Measurements from ENCODE around the gene PAPSS1.
A peak's percentile ranks its signal among the peaks of the same experiment; 100 is the strongest.
"Not testable (repeated sequence)": the region's sequence is repeated elsewhere in the genome, so short reads cannot be mapped to it uniquely, and the experiment has no call there.

Gene PAPSS1

DNA sequence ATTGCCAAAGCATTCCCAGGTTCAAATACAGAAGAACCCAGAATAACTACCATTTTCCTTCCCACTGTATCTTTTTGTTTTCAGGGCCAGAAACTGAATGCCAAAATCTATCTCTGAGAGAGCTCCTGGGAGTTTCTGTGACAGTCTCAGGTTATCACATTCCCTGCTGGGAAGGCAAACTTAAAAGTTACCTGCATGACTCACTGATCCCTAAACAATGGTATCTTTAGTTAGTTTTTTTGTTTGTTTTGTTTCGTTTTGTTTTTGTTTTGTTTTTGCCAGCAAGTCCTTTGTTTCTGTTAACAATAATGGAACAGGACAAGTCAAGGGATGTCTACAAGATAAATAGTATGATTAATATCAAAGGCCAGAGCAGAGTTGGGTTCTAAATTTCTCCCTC is 34.3 kb downstream of the PAPSS1 start:
- no peak for DNase-seq

DNA sequence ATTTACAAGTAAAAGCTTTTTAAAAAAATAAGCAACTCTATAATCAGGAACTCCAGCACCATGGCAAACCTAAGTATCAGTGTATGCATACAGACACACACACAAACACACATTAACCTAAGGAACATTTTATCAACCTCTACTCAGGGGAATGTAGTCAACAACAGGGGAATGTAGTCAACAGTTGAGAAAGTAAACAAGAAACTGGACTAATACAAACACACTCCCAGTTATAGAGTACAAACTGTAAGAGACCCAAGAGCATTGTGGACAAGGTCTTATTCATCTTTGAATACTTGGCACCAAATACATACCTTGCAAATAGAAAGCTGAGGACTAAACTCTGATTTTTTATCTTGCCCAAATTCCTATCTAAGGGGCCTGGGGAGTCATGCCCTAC is 36.2 kb downstream of the PAPSS1 start:
- DNase-seq = no peak

DNA sequence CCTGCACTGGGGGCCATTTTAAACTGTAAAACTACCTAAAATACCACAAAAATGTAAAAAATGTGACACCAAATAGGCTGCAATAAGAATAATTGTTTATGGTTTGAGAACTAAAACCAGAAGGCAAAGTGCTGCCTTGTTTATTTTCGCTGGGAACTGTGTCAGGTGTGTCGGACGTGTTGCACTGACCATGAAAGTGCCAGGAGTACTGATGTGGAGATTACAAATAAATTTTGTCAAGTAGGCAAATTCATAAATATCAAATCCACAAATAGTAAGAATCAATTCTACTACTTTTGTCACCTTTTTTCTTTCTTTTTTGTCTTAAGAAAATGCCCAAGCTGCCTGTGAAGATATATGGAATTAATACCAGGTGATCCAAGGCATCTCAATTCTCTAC is 37.7 kb downstream of the PAPSS1 start:
- DNase-seq = no peak

DNA sequence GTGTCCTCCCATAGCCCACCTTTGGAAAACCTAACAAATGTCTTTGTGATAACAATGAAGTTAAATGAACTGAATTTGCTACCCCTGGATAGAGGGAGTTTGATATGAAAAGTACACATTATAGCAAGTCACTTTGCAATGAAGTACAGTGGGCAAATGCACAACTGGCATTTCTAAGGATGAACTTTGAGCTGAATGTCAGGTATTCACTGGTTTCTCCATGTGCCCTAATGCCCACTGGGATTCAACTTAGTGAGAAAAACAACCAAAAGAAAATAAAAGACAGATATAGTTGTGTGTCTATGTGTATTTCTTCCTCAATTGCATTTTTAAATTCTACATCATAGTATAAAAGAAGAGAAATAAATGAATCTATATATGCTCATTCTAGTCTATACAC is 51.0 kb downstream of the PAPSS1 start:
- no peak for DNase-seq

DNA sequence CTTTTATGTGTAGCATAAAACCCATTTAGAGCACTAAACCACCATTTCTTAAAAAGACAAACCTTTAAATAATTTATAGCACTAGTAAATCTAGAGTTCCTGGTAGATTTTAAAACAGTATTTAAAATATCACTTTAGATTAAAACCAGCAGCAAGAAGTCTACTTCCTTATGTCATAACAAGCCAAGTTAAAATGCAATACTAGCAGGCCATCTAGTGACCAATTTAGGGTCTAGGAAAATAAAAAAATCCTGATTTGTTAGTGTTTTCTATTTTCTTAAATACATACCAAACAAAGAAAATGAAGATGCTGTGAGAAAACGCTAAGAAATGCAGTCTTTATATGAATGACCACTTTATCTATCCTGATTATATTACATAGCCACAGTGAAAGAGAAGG is 53.9 kb downstream of the PAPSS1 start:
- peak; percentile 16 for DNase-seq

DNA sequence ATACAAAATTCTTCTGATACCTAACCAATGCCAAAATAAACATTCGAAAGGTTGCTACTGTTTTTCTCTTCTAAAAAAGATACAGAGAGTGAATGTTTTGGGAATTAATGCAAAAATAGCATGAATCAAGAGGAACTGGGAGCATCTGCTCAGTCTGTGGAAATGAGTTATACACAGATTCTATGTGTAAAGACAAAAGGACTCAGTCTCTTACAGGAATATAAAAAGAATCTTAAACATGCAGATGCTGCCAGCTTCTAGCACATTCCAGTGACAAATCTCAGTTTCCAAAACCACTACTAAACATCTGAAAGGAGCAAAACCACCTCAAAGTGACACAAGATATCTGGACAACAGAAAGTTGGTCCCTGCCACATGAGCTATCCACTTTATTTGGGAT is 55.0 kb downstream of the PAPSS1 start:
- DNase-seq = no peak

DNA sequence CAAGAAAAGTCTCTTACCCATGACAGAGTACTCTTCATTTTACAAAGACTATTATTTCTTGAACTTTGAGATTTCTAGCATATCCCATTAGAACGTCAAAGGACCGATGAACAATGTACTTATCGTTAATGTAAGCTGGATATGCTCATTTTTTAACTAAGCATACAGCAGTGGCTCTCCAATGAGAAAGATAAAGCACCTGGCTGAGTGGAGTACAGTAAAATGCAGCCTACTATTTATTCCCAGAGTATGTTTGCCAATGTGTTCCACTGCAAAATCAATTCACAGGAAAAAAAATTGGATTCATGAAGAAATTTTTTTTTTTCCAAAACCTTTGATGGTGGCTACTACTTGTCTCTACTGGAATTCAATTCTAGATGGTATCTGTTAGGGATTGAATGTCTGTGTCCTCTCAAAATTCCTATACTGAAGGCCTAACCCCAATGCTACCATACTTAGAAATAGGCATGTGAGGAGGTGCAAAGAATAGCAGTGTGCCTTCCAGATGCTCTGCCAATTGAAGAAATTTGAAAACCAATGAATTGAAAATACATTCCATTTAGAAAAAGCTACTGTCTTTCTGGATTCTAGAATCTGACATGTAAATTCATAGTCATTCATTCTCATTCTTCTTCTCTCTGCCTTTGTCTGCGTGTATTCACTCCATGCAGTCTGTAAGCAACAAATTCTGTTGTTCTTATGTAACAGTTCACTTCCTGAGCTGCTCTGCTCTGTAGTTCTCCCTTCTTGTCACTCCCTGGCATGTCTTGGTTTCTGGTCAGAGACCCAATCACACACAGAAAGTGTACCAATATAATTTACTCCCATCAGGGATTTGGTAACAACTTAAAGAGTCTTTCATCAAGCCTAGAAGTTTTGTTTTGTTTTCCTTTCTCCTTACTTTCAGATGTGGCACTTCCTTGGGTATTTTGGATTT is 61.4 kb downstream of the PAPSS1 start:
- peak; percentile 28 for DNase-seq

DNA sequence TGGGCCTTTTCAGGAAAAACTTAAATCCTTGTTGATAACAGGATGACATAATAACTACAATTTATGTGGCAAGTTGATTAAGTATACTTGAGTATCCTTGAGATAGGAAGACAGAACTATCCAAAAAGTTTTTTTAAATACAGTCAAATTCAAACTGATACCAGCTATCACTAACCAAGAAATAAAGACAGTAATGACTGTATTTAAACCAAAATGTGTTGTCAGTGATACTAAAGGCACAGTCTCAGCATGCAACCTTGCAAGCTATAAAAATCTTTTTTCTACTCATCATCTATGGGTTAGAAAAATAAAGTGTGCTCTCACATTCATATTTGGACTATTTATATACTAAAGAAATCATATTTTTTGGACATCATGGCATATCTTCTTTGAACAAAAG is 64.7 kb downstream of the PAPSS1 start:
- no peak for DNase-seq

DNA sequence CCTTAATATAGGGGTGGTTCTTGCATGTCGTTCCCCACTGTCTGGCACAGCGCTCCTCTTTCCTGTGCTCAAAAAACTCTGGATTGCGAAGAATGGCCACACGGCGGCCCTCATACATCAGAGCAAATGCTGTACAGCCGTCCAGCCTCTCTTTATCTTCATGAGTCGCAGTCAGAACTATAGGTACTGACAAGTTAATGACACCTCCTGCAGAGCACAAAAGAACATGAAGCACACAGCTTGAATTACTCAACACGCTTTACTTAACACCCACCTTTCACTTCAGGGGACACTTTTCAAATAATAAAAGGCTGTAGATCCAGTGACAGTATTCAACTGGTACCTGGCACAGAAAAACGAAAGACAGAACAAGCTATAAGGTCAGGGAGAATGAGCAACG is 65.3 kb downstream of the PAPSS1 start:
- DNase-seq = no peak

DNA sequence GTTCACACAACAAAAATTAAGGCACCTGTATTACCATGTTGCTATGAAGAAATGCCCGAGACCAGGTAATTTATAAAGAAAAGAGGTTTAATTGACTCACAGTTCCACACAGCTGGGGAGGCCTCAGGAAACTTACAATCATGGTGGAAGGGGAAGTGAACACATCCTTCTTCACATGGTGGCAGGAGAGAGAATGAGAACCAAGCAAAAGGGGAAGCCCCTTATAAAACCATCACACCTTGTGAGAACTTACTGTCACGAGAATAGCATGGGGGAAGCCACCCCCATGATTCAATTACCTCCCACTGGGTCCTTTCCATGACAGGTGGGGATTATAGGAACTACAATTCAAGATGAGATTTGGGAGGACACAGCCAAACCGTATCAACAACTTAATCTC is 68.6 kb downstream of the PAPSS1 start:
- not testable (repeated sequence) for DNase-seq

DNA sequence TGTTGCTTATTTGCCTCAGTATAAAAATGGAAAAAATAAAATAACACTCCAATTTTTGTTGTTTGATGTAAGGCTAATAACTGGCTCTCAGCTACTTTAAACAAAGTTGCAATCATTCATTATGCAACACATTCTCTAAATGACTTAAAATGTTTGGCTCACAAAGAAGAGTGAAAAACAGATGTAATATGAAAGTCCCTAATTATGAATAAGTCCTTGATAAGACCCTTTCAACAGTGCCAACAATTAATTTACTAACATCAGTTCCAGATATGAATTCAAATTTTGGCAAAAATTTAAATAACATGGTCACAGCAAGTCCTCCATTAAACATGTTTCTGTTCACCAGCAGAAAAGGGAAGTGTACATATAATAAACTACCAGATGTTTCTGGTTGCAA is 69.8 kb downstream of the PAPSS1 start:
- no peak for DNase-seq

DNA sequence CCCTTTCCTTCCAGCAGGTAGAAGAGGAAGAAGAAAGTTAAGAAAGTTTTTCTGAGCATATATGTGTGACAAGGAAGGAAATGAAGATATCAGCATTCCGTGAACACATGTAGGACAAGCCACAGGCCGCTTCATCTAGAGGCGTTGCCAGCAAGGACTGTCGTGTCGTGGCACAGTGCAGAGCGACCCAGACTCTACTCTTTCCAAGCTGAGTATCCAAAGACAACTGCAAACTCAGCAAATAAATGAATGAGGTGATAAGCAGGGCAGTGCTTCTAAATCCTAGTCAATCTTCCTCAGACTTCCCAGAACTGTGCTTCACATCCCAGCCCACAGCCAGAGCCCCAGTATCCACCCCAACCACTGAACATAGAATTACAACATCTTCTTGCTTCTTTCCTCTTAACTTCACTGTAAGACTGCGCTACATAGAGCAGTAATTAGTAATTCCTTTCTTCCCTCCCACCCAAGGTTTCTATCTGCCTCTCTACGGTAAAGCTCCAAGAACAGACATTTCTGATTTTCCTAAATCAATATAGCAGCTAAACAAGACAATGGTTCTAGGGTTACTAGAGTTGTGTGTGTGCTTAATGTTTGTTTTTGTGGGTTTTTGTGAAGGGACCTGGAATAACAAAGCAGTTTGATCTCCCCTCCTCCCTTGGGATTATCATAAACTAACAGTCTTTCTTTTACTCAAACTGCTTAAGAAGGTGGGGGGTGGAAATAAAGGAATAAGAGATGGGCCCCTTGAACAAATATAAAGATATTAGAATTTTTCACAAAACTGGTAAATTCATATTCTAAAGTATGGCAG is 71.6 kb downstream of the PAPSS1 start:
- no peak for DNase-seq

DNA sequence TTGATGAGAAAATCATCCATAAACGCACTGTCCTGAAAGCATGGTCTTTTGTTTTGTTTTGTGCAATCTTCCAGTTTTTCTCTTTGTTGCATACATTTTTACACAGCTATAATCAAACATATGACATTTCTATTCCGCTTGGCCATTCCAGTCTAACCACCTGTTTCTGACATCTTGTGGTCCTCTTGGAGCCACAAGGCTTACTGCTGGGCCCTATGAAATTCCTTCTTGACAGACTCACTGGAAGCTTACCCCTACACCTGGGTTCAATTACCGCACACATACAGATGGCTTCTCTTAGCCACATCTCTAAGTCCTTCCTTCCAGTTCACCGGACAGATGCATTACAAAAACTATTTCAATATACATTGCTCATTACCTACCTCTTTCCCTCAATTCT is 72.4 kb downstream of the PAPSS1 start:
- no peak for DNase-seq

DNA sequence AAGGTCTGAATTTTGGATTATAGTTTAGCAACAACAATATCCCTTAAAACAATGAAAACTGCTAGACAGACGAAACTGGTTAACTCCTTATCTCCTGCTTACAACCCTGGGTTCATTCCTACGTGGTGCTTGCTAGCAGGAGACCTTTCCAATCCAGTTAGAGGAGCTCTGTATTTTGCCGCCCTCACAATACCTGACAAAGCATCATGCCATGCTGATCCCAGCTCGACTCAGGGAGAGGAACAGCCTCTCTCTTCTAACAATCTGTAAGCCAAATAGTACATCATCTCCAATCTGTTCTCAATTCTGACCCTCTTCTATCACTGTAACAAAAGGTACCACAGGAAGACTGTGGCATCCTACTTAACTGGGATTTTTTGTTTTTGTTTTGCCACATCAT is 74.4 kb downstream of the PAPSS1 start:
- no peak for DNase-seq

DNA sequence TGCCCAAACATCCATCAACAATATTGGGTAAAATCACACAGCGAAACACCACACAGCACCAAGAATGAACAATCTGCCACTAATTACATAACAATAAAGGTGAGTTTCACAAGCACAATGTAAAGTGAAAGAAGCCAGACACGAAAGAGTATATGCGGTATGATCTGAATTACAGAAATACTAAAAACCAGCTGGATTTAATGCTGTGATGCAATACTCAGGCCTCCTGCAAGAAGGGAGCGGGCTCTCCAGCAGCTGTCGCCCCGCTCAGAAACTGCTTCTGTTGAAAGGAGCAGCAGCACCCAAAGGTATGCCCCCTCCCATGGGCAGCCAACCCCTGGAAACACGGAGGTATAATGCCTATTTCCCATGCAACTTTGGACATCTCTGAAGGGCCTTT is 77.0 kb downstream of the PAPSS1 start:
- no peak for DNase-seq

DNA sequence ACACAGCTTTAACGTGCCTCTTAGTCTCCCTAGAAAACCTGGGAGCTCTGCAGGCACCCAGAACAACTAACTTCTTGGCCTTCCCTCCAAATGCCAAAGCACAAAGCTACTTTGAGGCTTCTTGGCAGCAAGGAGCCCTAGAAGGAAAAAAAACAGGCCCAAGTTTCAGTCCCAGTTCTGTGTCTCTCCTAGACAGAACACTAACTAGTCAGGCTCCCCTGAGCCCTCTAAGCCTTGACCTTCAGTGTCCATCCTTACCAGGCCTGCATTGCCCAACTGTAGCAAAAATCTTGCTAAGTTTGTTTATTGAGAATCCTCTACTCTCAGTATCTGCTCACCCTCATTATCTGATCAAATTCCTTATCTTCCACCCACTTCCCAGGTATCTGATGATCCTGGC is 79.2 kb downstream of the PAPSS1 start:
- DNase-seq = no peak

DNA sequence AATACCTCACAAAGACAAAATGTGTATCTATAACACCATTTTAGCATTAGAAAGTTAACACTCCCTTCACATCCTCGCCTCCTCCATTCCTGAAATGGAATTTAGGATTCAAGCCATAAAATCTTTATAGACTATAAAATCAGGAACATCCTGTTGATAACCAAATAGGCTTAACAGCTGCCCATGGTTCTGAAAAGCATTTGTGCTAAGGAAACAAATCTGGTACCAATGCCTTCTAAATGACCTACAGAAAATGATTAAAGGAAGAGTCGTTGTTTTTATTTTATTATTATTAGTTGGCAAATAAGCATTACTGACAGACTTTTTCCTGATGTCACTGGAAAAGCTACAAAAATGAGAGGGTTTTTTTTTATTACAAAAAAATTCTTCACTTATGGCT is 79.8 kb downstream of the PAPSS1 start:
- no peak for DNase-seq

DNA sequence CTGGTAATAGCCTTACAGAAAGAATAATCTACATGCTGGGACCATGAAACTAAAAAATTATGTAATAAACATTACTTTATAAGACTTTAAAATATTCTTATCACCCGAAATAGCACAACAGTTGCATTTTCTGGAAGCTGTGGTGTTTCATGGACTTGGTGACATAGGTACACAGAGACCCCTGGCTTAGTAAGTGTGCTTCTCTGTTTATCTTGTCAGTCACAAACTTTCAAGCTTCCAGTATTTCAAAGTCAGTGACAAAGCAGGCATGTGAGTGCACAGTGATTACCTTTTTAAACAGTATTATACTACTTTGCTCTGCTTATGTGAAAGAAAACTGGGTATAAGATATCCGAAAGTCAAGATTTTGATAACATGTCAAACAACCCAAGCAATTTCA is 84.3 kb downstream of the PAPSS1 start:
- DNase-seq = no peak

DNA sequence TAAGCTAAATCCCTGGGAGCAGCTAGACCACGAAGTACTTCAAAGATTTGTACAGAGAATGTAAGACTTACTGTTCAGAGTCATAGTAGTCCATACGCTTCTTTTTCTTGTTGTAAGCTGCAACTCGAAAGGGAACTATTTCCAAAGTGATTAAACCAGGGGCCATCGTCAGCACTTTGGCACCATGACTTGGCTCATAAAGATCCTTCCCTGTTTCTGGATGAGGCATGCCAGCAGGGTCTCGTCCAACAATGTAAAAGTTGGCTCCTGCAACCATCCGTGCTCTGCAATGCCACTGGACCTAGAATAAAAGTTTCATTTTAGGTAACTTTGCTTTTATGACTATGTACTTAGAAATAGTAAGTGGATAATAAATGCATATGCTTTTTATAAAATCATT is 88.5 kb downstream of the PAPSS1 start:
- no peak for DNase-seq

DNA sequence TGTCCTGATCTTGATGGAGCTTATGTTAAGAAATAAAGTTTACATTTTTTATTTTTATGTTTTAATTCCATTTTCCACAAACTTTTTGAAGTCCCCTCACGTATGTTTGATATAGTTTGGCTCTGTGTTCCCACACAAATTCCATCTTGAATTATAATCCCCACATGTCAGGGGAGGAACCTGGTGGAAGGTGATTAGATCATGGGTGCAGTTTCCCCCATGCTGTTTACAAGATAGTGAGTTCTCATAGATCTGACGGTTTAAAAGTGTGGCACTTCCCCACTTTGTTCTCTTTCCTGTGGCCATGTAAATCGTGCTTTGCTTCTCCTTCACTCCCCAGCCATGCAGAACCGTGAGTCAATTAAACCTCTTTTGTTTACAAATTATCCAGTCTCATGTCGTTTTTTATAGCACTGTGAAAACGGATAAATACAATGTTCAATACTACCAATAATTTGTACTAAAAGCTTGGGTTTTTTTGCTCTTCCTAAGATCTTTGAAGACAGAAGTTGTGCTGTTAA is 89.8 kb downstream of the PAPSS1 start:
- DNase-seq = no peak

DNA sequence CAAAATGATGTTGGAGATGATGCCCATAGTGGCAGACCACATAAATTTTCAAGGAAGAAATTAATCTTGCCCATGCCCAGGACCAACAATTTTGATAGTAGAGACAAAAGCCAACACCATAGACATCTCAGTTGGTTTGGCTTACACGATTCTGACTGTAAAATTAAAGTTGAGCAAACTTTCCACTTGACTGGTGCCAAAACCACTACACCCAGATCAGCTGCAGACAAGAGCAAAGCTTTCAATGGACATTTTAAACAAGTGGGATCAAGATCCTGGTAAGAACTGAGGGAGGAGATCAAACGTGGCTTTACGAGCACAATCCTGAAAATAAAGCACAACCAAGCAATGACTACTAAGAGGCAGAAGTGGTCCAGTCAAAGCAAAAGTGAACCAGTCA is 90.7 kb downstream of the PAPSS1 start:
- DNase-seq = no peak

DNA sequence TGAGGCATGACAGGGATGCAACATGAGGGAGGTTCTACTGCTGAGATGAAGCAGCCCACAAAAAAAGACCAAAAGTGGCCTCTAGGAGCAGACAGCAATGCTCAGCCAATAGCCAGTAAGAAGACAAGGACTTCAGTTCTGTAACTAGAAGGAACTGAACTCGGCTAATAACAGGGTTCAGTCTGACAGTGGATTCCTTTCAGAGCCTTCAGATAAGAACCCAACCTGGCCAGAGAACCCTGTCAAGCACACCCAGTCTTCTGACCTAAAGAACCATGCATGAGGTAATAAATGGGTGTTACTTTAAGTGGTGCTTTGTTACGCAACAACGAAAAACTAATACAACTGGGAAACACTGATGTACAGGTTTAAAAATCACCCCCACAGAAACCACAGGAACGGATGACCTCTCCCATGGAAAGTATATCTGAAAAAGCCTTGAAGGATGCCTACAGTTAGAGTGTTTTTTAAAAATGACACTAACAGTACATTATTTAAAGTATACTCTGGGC is 94.6 kb downstream of the PAPSS1 start:
- no peak for DNase-seq

DNA sequence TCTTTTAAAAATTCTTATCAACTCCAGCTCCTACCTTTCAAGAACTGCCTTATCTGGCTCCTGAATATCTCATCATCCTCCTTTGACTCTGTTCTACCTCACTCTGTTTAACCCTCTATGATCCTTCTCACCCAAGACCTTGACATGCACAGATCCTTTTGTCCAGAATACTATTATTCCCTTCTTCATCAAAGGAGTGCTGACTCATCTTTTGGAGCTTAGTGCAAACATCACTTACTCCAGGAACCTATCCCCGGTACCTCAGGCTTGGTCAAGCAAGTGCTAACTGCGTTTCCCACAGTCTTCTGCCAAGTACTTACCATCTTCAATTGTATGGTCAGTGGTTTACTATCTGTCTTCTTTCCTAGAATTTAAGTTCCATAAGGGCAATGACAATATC is 96.0 kb downstream of the PAPSS1 start:
- DNase-seq = no peak

DNA sequence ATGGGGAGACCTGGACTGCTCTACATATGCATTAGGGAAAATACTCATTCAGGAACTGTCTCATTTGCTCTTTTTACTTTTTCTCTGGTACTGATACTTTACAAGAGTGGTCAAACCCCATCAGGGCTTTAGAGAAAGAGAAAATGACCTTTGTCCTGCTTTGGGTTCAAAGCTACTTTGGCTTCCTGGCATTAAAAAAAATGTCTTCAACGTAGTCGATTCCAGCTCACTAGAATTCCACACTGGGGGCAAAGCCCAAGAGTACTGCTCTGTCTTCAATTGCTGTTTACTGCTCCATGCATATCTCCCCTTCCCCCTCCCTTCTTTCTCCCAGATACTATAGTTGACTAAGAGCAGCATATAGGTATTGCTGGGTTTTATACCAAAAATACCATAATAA is 98.0 kb downstream of the PAPSS1 start:
- no peak for DNase-seq
